Right ventricle myocardium superior (tissue), 1 donor: ENCODE results near the gene ANKS3. TPM values are rescaled to one million over a fixed set of nuclear protein-coding genes. Genes with fewer than 3 reads are reported as not detected.

ENCODE experiments used
- ATAC-seq: fragments of 200-7000 bp; cut with Tn5 transposase; one replicate; pipeline ENCODE4 v1.9.1; 2020; ENCODE audit warnings: mild to moderate bottlenecking; ENCODE audit not compliant: poor library complexity
- DNase-seq: peaks from one replicate; pipeline ENCODE4 v3.0.0-alpha.2; 2020
- intact Hi-C: fragments of 100-400 bp; cut with DNase I; formaldehyde crosslinking; loops from one replicate; pipeline ENCODE4 v1.11.2; 2022
- total RNA-seq: library from RNA; stranded (reverse); fragmentation: NEBNext Ultra II Directional; extraction: Animal tissue kit (Norgen Biotek cat#: 25700); gene quantifications from one replicate; pipeline ENCODE4 v1.2.1, GENCODE V29; 2021
- donor health status: DM: no; HTN: yes; CAD: no; lungs with severe emphysema.

ANKS3 gene
- total RNA-seq, 1 donor from 2014 or later = 9.1 TPM

DNA sequence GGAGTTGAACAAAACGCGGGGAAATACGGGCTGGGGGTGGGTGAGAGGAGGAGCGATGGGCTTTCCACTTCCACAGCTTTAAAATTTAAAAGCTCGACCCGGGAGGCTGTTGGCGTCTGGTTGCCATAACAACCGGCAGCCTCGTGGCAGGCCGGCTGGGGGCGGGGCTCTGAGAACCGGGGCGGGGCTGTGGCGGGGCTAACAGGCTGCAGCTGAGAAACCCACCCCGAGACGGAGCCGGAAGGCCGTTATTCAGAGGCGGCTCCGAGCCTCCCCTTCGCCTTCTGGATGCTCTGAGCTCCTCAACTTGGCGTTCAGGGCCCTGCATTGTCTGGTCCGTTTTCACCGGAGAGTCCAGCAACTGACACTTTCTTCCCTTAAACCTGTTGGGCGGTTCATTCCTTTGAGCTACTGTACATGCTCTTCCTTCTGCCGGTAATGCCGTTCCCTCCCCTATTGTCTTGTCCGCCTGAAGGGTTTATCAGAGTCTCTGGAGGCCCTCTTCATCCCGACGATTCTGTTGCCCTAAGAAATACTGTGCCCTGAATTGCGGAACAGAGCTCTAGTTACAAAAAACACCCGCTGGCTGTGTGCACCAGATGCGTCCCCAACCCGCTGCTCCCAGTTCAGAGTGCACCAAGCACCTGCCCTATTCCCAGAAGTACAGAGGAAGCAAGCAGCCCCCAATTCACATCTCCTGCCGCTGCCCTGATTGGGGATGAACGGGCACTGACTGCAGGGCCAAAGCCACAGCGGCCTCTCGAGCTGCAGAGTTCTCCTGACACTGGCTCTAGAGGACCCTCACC is 862 bp upstream of the ANKS3 start:
- ATAC-seq (peak; percentile 90), DNase-seq (peak; percentile 93)
- intact Hi-C loops = loop anchor here (10.0 kb wide), 1 partner anchor 220 kb away; the partner anchor contains the start of gene SEC14L5

DNA sequence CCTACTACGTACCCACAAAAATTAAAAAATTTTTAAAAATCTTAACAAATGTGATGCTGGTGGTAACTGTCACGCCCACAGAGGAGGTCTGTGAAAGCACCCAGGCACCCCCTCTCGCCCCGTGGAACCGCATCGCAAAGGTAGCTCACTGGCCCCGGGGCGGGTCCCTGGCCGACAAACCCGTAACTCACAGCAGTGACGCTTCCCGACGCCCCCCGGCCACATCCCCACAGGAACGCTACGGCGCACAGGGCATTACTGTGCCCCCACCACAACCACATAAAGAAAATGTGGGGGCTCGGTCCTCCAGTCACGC is 366 bp downstream of the ANKS3 start:
- intact Hi-C loops = loop anchor here (10.0 kb wide), 1 partner anchor 221 kb away; the partner anchor contains the start of gene SEC14L5
- no peak for ATAC-seq
- DNase-seq = no peak

DNA sequence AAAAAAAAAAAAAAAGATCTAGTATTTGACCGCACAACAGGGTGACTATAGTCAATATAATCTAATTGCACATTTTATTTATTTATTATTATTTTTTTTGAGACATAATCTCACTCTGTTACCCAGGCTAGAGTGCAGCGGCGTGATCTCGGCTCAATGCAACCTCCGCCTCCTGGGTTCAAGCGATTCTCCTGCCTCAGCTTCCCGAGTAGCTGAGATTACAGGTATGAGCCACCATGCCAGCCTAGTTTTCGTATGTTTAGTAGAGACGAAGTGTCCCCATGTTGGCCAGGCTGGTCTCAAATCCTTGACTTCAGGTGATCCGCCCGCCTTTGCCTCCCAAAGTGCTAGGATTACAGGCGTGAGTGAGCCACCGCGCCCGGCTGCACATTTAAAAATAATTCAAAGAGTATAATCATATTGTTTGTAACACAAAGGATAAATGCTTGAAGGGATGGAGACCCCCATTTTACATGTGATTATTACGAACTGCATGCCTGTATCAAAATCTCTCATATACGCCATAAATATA is 794 bp downstream of the ANKS3 start:
- DNase-seq (no peak), ATAC-seq (no peak)
- intact Hi-C loops = loop anchor here (10.0 kb wide), 1 partner anchor 222 kb away; the partner anchor contains the start of gene SEC14L5

DNA sequence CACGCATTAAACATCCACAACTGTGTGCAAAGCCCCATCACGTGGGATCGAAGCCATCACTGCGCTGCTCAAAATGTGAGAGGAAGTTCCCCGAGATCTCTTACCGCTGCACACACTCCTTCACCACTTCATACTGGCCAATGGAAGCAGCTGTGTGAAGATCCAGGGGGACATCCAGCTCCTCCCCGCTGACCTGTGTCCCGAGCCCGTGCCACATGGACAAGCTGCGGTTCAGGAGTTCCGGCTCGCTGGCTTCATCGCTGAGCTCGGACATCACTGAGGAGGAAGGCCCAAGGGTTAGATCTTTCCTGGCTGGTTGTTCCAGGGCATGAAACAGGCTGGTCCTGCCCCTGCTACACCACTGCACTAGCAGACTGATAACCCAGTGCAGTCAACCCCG is 4.2 kb downstream of the ANKS3 start:
- DNase-seq (no peak), ATAC-seq (no peak)
- intact Hi-C loops = loop anchor here (10.0 kb wide), 1 partner anchor 225 kb away; the partner anchor contains the start of gene SEC14L5

DNA sequence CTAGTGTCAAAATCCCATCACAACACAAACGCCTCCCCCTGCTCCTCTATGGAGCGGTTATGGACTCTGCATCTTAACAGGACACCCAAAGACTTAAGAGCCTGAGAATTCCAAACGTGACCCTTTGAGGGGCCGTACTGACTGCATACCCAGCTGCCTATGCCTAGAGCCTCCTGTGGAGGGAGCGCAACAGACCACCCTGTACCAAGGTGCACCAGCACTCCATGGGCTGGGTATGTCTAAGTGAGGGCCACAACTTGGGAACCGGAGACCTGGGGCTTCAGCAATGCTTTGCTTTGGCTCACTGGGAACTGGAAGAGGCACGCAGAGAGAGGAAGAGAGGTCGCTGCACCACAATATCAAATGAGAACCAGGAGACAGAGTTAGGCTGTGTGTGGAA is 5.4 kb downstream of the ANKS3 start:
- ATAC-seq = no peak

DNA sequence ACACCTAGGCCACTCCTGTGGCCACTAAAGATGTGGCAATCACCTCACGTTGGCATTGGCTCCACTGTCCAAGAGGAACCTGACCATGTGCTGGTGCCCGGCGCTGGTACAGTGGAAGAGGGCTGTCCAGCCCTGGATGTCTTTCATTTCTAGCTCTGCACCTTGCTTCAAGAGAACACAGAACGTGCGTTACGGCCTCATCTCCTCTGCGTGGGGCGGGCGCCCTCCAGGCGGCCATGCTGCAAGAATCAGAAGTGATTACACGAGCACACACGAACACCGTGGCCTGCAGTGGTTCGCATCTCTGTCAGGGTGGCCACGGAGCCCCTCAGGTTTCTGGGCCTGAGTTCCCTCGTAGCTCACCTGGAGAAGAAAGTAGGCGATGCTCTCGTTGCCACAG is 7.5 kb downstream of the ANKS3 start:
- intact Hi-C loops = no loop called here
- ATAC-seq (no peak), DNase-seq (no peak)

More for the DNA sequence above, 5.4 kb downstream of the ANKS3 start:
- no peak for DNase-seq
- intact Hi-C loops = no loop called here

DNA sequence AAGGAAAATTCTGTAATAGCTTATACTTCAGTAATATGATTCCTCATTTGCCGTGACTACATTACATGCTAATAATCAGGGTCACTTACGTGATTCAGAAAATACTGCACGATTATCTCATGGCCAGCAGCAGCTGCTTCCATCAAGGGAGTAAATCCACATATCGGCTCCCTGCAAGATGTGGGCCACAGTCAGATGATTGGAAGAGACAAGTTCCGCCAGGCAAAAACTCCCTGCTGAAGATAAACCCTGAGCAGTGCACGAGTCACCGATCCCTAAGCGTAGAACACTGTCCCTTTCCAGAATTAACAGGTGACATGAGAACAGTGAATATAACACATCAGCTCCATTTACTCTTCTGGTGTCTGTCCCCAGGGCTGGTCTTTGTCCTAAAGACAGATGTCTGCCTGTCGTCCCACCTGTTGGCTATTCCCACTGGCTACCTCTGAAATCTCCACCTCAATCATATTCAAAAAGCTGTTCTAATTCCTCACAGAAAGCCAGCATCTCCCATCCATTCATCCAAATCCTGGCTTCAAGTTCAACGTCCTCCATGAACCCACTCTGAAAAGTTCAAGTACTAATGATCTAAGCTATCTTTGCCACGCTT is 9.3 kb downstream of the ANKS3 start:
- no peak for ATAC-seq
- no peak for DNase-seq
- intact Hi-C loops = no loop called here

DNA sequence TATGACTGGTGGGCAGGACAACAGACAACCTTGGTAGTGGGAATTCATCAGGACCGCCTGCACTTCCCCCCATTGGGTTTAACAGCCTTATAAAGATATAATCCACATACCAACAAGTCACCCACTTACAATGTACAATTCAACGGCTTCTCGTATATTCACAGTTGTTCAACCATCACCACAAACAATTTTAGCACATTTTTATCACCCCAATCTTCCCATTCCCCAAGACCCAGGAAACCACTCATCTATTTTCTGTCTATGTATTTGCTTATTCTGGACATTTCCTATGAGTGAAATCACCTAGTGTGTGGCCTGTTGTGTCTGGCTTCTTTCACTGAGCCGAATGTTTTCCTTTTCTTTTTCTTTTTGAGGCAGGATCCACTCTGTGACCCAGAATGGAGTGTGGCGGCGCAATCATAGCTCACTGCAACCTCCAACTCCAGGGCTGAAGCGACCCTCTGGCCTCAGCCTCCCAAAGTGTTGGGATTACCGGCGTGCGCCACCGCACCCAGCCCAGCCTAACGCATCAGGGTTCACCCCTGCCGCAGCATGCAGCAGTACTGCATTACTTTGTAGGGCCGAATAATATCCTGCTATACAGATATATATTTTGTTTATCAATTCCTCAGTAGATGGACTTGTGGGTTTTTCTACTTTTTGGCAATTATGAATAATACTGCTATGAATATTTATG is 10.9 kb downstream of the ANKS3 start:
- intact Hi-C loops = no loop called here
- DNase-seq = no peak
- no peak for ATAC-seq

DNA sequence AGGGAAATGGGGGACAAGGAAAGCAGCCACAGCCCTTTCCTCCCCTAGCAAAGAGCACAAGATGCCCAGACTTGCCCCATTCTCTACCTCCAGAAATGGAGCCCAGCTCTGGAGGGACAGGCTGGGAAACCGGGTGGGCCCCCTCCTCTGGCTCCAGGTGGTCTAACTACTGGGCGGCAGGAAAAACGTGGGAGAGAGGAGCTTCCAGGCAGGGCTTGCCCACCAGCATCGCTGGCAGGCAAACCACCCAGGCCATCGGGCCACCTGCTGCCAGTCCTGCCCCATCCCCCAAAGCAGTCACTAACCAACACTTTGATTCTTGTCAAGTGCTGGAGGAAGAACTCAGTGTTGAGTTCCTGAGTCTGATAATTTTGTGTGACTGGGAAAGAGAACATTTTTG is 15.6 kb downstream of the ANKS3 start:
- intact Hi-C loops = no loop called here
- DNase-seq (no peak), ATAC-seq (no peak)

DNA sequence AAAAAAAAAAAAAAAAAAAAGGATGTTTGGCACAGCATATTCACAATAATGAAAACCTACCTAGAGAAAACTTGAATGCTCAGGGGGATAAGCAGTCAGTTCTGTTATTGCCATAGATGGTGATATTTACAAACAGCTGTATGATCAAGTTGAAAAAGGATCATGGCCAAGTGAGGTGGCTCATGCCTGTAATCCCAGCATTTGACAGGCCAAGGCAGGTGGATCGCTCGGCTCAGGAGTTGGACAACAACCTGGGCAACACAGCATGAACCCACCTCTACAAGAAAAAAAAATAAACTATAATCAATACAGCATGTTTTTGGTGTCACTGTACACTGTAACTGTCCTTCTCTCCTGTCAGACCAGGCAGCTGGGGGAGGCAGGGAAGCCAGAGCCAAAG is 19.1 kb downstream of the ANKS3 start:
- no peak for DNase-seq
- intact Hi-C loops = no loop called here
- no peak for ATAC-seq

DNA sequence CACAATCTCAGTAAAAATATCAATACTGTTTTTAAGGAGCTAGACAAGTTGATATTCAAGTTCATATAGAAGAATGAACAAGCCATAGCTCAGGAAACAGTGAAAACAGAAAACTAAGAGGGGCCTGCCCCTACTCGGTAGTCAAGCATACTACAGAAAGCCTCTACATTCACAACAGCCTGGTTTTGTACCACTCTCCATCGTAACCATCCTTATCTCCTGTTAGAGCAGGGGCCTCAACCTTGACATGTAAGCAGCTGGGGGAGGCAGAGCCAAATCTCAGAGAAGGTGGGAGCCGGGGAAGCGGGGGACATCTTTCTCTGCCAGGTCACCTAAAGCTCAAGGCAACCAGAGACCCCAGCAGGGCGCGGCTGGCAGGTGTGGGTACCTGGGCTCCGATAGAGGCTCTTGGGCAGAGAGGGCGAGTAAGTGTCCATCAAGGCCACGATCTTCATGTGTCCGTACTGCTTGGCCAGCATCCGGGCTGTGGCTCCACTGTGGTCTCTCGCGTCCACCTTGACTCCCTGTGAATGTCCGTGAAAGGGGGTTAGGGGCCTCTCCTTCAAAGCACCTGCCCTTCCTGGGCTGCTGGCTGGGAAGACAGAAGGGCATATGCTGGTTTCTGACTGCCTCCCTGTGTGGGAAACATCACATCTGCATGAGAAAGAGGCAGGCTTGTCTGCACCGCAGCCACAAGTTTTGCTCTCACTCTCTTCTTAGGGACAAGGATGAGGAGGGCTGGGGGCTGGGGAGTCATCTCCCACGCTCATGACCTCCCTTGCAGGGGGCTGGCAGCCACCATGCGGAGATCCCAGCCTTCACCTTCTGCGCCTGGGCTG is 20.2 kb downstream of the ANKS3 start:
- ATAC-seq (no peak), DNase-seq (no peak)
- intact Hi-C loops = no loop called here

DNA sequence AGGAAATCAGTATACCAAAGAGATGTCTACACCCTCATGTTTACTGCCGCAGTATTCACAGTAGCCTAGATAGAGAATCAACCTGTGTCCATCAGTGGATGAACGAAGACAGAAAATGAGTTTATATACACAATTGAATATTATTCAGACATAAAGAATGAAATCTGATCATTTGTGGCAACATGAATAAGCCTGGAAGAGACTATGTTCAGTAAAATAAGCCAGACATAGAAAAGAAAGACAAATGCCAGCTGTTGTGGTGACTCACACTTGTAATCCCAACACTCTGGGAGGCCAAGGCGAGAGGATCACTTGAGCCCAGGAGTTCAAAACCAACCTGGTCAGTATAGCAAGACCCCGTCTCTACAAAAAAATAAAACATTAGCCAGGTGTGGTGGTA is 24.6 kb downstream of the ANKS3 start:
- intact Hi-C loops = no loop called here
- DNase-seq (no peak), ATAC-seq (no peak)

DNA sequence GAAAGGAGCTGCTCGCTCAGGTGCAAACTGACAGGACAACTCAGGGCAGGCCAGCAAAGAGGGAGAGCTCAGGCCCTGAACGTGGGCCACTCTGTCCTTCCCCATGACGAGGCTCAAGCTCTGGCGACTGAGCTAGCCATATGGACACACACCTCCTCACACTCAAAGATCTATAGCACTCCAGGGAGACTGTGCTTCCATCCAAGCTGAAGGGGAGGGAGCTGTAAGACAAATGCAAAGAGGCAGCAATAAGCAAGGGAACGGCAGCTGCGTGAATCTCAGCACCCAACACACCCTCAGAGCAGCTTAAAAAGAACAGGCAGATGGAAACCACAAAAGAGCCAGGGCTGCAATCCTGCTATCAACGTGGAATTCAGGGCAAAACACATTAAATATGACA is 27.2 kb downstream of the ANKS3 start:
- intact Hi-C loops = no loop called here
- no peak for DNase-seq
- no peak for ATAC-seq

DNA sequence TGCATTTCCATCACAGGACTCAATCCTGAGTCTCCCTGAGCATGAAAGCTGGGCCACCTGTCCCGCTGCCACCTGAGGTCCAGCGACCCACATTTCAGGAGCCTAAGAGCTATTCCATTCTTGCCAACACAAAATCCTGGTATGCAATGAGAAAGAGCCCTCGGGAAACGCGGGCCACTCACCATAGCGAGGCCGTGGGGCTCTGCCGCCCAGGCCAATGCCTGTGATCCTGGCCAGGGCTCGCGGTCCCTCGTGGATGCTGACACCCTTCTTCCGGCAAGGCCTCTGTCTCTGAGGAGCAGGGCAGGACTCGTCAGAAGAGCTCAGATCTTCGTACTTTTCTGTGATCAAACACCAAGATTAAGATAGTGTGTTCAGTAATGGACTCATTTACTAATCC is 29.2 kb downstream of the ANKS3 start:
- intact Hi-C loops = no loop called here
- no peak for DNase-seq
- no peak for ATAC-seq

DNA sequence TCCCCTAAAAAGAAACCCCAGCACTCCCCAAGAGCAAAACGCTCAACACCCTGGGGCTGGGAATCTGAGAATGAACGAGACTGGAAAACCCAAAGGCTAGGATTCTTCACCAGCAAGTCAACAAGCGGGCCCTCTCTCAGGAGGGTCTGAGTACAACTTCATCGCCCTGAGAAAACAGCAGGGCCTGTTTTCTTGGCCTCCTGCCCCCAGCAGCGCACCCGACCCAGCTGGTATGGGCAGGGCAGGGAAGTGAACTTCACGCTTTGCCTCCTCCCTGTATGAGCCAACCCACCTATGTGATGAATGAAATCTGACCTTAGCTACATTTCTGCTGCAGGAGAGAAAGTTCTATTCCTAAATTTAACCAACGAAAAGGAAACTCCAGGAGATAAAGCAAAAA is 29.6 kb downstream of the ANKS3 start:
- DNase-seq = no peak
- no peak for ATAC-seq
- intact Hi-C loops = no loop called here

DNA sequence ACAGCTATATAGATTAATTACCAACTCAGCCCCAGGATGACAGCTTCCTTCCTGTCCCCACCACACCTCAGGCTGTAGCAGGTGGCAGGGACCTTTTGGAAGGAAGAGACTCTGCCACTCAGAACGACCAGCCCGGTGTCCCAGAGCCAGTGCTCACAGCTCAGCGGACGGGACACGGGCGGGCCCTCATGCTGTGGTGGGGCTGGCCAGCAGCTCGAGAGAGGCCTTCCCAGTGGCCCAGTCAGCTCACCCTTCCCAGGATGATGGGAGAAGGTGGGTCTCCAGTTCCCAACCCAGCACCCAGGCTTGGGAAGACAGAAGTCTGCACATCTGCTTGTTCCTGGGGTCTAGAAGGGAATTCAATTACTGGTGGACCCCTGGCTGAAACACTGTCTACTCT is 30.2 kb downstream of the ANKS3 start:
- intact Hi-C loops = no loop called here
- ATAC-seq (no peak), DNase-seq (no peak)

DNA sequence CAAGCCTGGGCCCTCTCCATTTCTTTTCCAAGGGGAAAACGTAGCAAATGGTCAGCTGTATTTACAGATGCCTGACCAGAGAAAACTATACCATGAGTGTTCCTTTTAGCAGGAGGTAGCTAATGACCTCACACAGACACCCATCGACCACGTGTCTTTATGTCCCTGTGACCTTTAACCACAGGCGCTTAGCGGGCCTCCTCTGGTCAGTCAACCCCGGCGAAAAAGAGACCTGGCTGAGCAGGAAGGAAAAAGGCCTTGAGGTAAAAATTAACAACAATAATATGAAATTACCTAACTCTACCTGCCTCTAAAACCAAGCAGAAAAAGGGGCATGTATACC is 31.6 kb downstream of the ANKS3 start:
- ATAC-seq = no peak
- intact Hi-C loops = no loop called here

DNA sequence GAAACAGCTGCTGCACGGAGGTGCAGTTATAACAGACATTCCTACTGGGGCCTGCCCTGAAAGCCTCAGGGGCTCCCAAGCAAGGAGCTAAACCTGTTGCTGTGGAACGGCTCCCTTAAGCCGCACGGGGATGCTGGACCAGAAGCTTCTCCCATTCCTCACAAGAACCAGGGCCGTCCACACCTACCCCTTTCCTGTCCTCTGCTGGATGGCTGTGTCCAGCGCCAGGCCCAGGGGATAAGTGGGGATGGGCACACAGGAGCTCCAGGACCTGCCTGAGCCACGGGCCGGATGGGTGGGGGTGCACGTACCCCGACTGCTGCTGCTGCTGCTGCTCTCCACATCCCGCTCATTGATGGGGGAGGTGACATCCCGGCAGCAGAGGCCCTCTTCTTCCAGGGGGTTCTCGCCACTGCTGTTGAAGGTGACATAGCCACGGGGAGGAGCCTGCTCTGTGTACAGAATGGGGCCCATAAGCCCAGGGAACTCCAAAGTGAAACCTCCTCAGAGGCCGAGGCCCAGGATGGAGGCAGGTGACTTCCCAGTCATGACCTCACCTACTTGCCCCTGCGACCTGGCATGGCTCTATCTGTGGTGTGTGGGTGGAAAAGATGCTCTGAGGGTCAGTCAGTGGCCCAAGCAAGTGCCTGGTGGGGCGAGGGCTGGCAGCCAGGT is 32.1 kb downstream of the ANKS3 start:
- DNase-seq = no peak
- intact Hi-C loops = no loop called here
- no peak for ATAC-seq

More for the DNA sequence above, 31.6 kb downstream of the ANKS3 start:
- DNase-seq = no peak
